Stimulated activated CD4-positive, alpha-beta T cell treated with anti-CD3 and anti-CD28 coated beads, Interleukin-4, amount 100 ng/mL, for 48 hours (primary cell): ENCODE results near the gene SPATA21.
"Not testable (repeated sequence)": the region's sequence is repeated elsewhere in the genome, so short reads cannot be mapped to it uniquely, and the experiment has no call there.

Source experiments
- DNase-seq, 2 donors: peaks; one replicate each; pipeline ENCODE4 v3.0.0-alpha.2; 2020; ENCODE audit warnings: low read depth in 2 of 2

The SPATA21 gene

GRCh38 chr1:16436946-16437474, at the start of gene SPATA21:
SPATA21 (minus strand) TSS chr1:16437424; CDS start chr1:16431371, 6,053 bp downstream.
- no peak for DNase-seq

GRCh38 chr1:16487011-16487410, 49.8 kb upstream of the SPATA21 start:
- not testable (repeated sequence) for DNase-seq

GRCh38 chr1:16486316-16486715, 49.1 kb upstream of the SPATA21 start:
- DNase-seq = not testable (repeated sequence)

- DNase-seq = no peak
Measured at GRCh38 chr1:16484931-16485330, 47.7 kb upstream of the SPATA21 start.

GRCh38 chr1:16484501-16484835, 47.2 kb upstream of the SPATA21 start:
- no peak for DNase-seq

- DNase-seq = not testable (repeated sequence)
Measured at GRCh38 chr1:16483639-16484500, 46.6 kb upstream of the SPATA21 start.

- not testable (repeated sequence) for DNase-seq
Measured at GRCh38 chr1:16483146-16483545, 45.9 kb upstream of the SPATA21 start.

- no peak for DNase-seq
Measured at GRCh38 chr1:16478091-16478490, 40.9 kb upstream of the SPATA21 start.

- not testable (repeated sequence) for DNase-seq
Measured at GRCh38 chr1:16475771-16476770, 38.8 kb upstream of the SPATA21 start.

GRCh38 chr1:16474891-16475290, 37.7 kb upstream of the SPATA21 start:
- not testable (repeated sequence) for DNase-seq

GRCh38 chr1:16474166-16474800, 37.1 kb upstream of the SPATA21 start:
- DNase-seq = no peak

- DNase-seq = no peak
Measured at GRCh38 chr1:16468558-16468957, 31.3 kb upstream of the SPATA21 start.

- DNase-seq = no peak
Measured at GRCh38 chr1:16464917-16465625, 27.8 kb upstream of the SPATA21 start.

- DNase-seq = no peak
Measured at GRCh38 chr1:16462773-16463330, 25.6 kb upstream of the SPATA21 start.

GRCh38 chr1:16461681-16462080, 24.5 kb upstream of the SPATA21 start:
- DNase-seq = no peak

- DNase-seq = no peak
Measured at GRCh38 chr1:16459352-16459925, 22.2 kb upstream of the SPATA21 start.

- no peak for DNase-seq
Measured at GRCh38 chr1:16458831-16459230, 21.6 kb upstream of the SPATA21 start.

GRCh38 chr1:16456151-16456550, 18.9 kb upstream of the SPATA21 start:
- not testable (repeated sequence) for DNase-seq

- DNase-seq = not testable (repeated sequence)
Measured at GRCh38 chr1:16454909-16455308, 17.7 kb upstream of the SPATA21 start.

- DNase-seq = no peak
Measured at GRCh38 chr1:16451841-16452528, 14.8 kb upstream of the SPATA21 start.
